BJ (cell line): ENCODE results near the gene SLC25A34. TPM values are rescaled to one million over a fixed set of nuclear protein-coding genes. Genes with fewer than 3 reads are reported as not detected.

Experiments used
- CTCF ChIA-PET: fragments of 350-600 bp; formaldehyde crosslinking; extraction: SDS; loops from one replicate; lab custom pipeline; 2021; ENCODE audit warnings: antibody characterized with exemption, inconsistent platforms; lab: Yijun Ruan, JAX
- POLR2A ChIA-PET: fragments of 300-600 bp; sonication (Branson Sonifier 250); formaldehyde crosslinking; extraction: SDS; loops from one replicate; lab custom pipeline; 2021; ENCODE audit warnings: antibody characterized with exemption; lab: Charles Lee
- DNase-seq: peaks from one replicate; pipeline ENCODE4 v3.0.0-alpha.2; 2011; ENCODE audit warnings: low read depth
- H3K27me3 ChIP-seq: 2 replicates; pipeline ENCODE4 v1.6.0; 2011; ENCODE audit warnings: low read length; ENCODE audit not compliant: control insufficient read depth, insufficient read depth
- H3K36me3 ChIP-seq: 2 replicates; pipeline ENCODE4 v1.5.1; 2011; ENCODE audit warnings: low read length; ENCODE audit not compliant: control insufficient read depth, insufficient read depth
- H3K4me3 ChIP-seq: 2 replicates; pipeline ENCODE4 v1.5.1; 2011; ENCODE audit warnings: low read depth, mild to moderate bottlenecking, control low read depth, low read length
- CTCF ChIP-seq: IDR thresholded peaks from 2 replicates; pipeline ENCODE4 v1.5.1; 2011; ENCODE audit warnings: low read depth, mild to moderate bottlenecking, control low read depth, inconsistent platforms, low read length, moderate library complexity; ENCODE audit not compliant: insufficient read depth
- polyA plus RNA-seq: library from polyadenylated mRNA; depleted of rRNA; stranded (reverse); fragments of >200 nt; gene quantifications from 2 replicates; pipeline ENCODE4 v1.2.3, GENCODE V29; 2011

SLC25A34 gene
- polyA plus RNA-seq, 1 experiment, result 0.70 TPM

- H3K36me3 ChIP-seq, result no peaks in the 10 kb centered on the region
- no peak for DNase-seq
- no peaks in the 10 kb centered on the region for H3K27me3 ChIP-seq
- H3K4me3 ChIP-seq, result no peak overlapping the region
- CTCF ChIA-PET, result interaction anchor here (1.3 to 3.2 kb wide), 2 partner anchors 16 to 19 kb away, joined by 3 to 12 read pairs; no protein-coding TSS in a partner anchor
- no peak for TF ChIP-seq CTCF
- POLR2A ChIA-PET, result interaction anchor here (0.6 kb wide), 1 partner anchor 141 kb away, joined by 3 read pairs; no protein-coding TSS in a partner anchor
Measured at GRCh38 chr1:15757016-15757543, 21.0 kb downstream of the SLC25A34 start.

- ChIA-PET CTCF (interaction anchor here (1.3 to 3.2 kb wide), 2 partner anchors 17 to 20 kb away, joined by 3 to 12 read pairs; no protein-coding TSS in a partner anchor), POLR2A (interaction anchor here (0.6 kb wide), 1 partner anchor 142 kb away, joined by 3 read pairs; no protein-coding TSS in a partner anchor)
- TF ChIP-seq CTCF, result no peak
Measured at GRCh38 chr1:15757575-15758342, 21.7 kb downstream of the SLC25A34 start.

GRCh38 chr1:15758343-15758931, 22.4 kb downstream of the SLC25A34 start, which contains the start of gene FBLIM1:
Gene FBLIM1 (plus strand): TSS chr1:15758795. CDS start chr1:15764984, 6,189 bp downstream.
- DNase-seq, result no peak
- H3K4me3 ChIP-seq, result peak within 1 kb of the TSS; percentile 67
- TF ChIP-seq CTCF, result no peak
- POLR2A ChIA-PET, result no interaction called here
- peaks cover 2% of the 10 kb centered on the region; the same call in 1 of the 2 replicates for H3K36me3 ChIP-seq
- CTCF ChIA-PET, result interaction anchor here (1.0 to 3.2 kb wide), 2 partner anchors 17 to 18 kb away, joined by 3 to 12 read pairs; no protein-coding TSS in a partner anchor
- H3K27me3 ChIP-seq, result no peaks in the 10 kb centered on the region

More at GRCh38 chr1:15757575-15758342, 21.7 kb downstream of the SLC25A34 start:
- no peak for DNase-seq
- Histone ChIP-seq H3K27me3 (no peaks in the 10 kb centered on the region), H3K36me3 (peaks cover 2% of the 10 kb centered on the region; the same call in 1 of the 2 replicates), H3K4me3 (peak overlapping the region; percentile 67)

- Histone ChIP-seq H3K4me3 (peak overlapping the region; percentile 67), H3K27me3 (no peaks in the 10 kb centered on the region), H3K36me3 (peaks cover 4% of the 10 kb centered on the region)
- no peak for DNase-seq
- TF ChIP-seq CTCF, result 0 out of 2 replicates have a peak, but pooled peaks have one; percentile 1
- POLR2A ChIA-PET, result no interaction called here
- CTCF ChIA-PET, result interaction anchor here (0.8 to 1.2 kb wide), 3 partner anchors 18 to 158 kb away, joined by 3 read pairs; no protein-coding TSS in a partner anchor
Measured at GRCh38 chr1:15758953-15759661, 23.0 kb downstream of the SLC25A34 start.
